GM12878 (cell line): ENCODE measurements around the gene LRRC75A.

Source experiments
- CTCF ChIP-seq, 3 experiments: IDR thresholded peaks in 2 of 3; conservative IDR thresholded peaks in 1 of 3; 2 replicates each; pipeline ENCODE4 v1.5.1; 2011; ENCODE audit warnings: low read depth in 3 of 3, low read length in 3 of 3, mild to moderate bottlenecking in 3 of 3, control low read depth in 2 of 3, moderate library complexity in 2 of 3, inconsistent platforms in 1 of 3, mixed read lengths in 1 of 3; ENCODE audit not compliant: control insufficient read depth in 2 of 3, insufficient read depth in 1 of 3; ENCODE audit errors: extremely low read depth in 1 of 3
- E4F1 ChIP-seq: fragments of 450-650 bp; IDR thresholded peaks from 2 replicates; pipeline ENCODE4 v1.6.1; 2018; ENCODE audit warnings: borderline replicate concordance, mild to moderate bottlenecking; ENCODE audit not compliant: partially characterized antibody
- JUND ChIP-seq: IDR thresholded peaks from 2 replicates; pipeline ENCODE4 v1.6.1; 2012; ENCODE audit warnings: low read depth, mild to moderate bottlenecking, low read length, improper control_type of control experiment, moderate library complexity
- POLR2AphosphoS5 ChIP-seq: IDR thresholded peaks from 2 replicates; pipeline ENCODE4 v1.6.1; 2011; ENCODE audit warnings: mild to moderate bottlenecking, low read length, inconsistent platforms
- RCOR1 ChIP-seq: conservative IDR thresholded peaks from 2 replicates; pipeline ENCODE4 v1.6.1; 2012; ENCODE audit warnings: low read depth, low read length, improper control_type of control experiment
- RFX5 ChIP-seq: IDR thresholded peaks from 2 replicates; pipeline ENCODE4 v1.6.1; 2011; ENCODE audit warnings: low read depth, low read length, improper control_type of control experiment
- TCF12 ChIP-seq: IDR thresholded peaks from 2 replicates; pipeline ENCODE4 v1.6.1; 2011; ENCODE audit warnings: low read depth, mild to moderate bottlenecking, low read length
- ZBTB40 ChIP-seq: fragments of 450-650 bp; IDR thresholded peaks from 2 replicates; pipeline ENCODE4 v1.6.1; 2016; ENCODE audit warnings: mild to moderate bottlenecking, moderate library complexity, borderline replicate concordance

GRCh38 chr17:16467886-16468285 lies 24.1 kb downstream of the LRRC75A start:
- TF ChIP-seq CTCF (IDR thresholded peaks at IDR 0.05 in 2 of 3, conservative IDR thresholded peaks at IDR 0.05 in 1 of 3; ENCODE audit: control insufficient read depth in 2 of 3, extremely low read depth in 1 of 3, insufficient read depth in 1 of 3, low read depth in 3 of 3, low read length in 3 of 3) (no peak), RFX5 (no peak), POLR2AphosphoS5 (no peak), RCOR1 (no peak), TCF12 (no peak), ZBTB40 (no peak), E4F1 (no peak), JUND (no peak)
